Dedifferentiated amniotic fluid mesenchymal stem cell (primary cell): ENCODE results near the gene TCN2.
"Not testable (repeated sequence)": the region's sequence is repeated elsewhere in the genome, so short reads cannot be mapped to it uniquely, and the experiment has no call there.

Experiments
- DNase-seq: peaks from one replicate; pipeline ENCODE4 v3.0.0-alpha.2; 2016; ENCODE audit errors: extremely low spot score

The TCN2 gene

GRCh38 chr22:30606455-30607299 lies at the start of gene TCN2:
TCN2 (plus strand) TSS chr22:30607174; CDS start chr22:30607332, 158 bp downstream.
- DNase-seq: peak; percentile 49

DNA sequence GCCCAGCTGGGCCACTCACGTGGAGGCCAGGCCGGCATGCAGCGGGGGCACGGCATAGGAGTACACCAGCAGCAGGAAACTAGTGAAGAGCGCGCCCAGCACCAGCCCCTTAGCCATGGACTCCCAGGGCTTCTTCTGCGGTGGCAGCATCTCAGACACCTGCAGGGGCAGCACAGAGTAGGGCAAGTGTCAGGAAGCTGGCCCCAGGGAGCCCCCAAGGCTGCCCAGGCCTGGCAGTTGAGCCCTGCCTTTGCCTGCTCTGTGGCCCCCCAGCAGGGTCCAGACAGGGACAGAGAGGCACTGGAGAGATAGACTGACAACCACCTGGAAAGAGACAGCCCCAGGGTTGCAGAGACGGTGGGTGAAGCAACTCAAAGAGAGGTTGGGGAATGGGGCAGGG lies 49.7 kb upstream of the TCN2 start:
- DNase-seq: no peak

- DNase-seq: no peak
Measured at GRCh38 chr22:30559889-30560288, 47.1 kb upstream of the TCN2 start.

DNA sequence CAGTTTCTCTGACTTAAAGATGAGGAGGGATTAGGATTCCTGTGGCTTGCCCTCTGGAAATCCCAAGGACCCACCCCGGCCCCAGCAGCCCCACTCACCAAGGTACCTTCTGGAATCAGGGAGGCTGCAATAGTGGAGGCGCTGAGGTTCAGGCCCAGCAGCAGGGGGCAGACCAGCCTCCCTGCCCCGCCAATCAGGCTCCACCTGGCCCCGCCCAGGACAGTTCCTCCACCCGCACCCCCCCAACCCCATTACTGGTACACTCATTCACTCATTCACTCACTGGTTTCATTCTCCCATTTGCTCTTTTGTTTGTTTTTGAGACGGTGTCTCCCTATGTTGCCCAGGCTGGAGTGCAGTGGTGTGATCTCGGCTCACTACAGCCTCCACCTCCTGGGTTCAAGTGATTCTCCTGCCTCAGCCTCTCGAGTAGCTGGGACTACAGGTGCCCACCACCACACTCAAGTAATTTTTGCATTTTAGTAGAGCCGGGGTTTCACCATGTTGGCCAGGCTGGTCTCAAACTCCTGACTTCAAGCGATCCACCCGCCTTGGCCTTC lies 46.3 kb upstream of the TCN2 start:
- not testable (repeated sequence) for DNase-seq

- no peak for DNase-seq
Measured at GRCh38 chr22:30561402-30562189, 45.4 kb upstream of the TCN2 start.

GRCh38 chr22:30562366-30562765 lies 44.6 kb upstream of the TCN2 start:
- DNase-seq: no peak

DNA sequence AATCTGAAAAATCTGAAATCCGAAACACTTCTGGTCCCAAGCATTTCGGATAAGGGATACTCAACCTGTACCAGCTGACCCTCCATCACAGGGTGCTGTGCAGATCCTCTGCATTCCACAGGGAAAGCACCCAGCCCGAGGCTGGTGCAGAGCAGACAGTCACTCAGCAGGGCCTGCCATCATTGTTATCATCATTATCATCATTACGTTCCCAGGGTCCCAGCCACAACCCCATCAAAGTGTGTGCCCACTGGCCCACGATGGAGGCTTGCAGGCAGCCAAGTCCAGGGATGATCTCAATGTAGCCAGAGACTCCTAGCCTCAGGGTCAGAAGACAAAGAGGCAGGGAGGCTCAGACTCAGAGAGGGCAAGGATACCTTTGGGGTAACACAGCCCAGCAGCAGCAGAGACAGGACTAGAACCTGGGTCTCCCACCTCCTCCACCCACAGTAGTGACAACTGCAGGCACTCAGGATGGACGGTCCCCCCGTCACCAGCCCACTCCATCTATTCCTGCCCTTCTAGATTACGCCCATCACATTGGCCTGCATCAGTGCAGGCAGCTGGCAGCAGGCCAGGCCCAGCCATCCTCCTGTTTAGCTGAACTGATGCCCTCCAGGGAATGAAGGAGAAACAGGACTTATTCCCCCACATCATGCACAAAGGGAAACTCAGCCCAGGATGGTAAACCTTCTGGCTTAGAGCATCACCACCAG lies 42.8 kb upstream of the TCN2 start:
- no peak for DNase-seq

DNA sequence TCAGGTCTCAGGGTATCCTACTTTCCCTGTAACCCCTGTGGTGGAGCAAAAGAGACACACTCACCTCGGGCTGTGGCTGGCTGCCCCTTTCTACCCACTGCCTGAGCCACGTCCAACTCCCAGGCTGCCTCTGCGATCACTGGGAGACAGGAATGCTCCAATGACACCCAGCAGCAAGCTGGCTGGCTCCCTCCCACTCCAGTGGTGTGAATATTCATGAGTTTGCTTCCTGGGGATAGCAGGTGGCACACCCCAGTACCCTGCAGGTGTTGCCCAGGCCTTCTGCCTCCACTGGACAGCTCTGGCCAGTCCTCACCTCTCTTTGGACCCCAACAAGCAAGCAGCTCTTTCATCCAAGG lies 42.2 kb upstream of the TCN2 start:
- no peak for DNase-seq

- DNase-seq: no peak
Measured at GRCh38 chr22:30565341-30565740, 41.6 kb upstream of the TCN2 start.

DNA sequence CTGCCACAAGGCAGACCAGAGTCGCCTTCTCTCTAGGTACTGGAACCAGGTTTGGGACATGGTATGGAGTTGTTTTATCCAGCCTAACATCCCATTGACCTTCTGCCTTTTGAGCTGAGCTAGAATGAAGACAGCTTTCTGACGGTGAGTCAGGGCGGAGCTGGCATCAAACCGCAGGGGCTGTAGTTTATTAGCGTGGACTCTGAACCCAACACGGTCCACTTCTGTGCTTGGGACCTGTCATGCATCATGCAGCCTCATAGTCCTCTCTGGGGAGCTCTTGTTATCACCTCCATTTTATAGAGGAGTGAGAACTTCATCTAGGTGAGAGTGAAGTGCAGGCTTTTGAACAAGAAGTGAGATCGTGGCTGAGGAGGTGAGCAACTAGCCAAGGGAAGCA lies 40.8 kb upstream of the TCN2 start:
- DNase-seq: no peak

GRCh38 chr22:30567277-30567676 lies 39.7 kb upstream of the TCN2 start:
- not testable (repeated sequence) for DNase-seq

DNA sequence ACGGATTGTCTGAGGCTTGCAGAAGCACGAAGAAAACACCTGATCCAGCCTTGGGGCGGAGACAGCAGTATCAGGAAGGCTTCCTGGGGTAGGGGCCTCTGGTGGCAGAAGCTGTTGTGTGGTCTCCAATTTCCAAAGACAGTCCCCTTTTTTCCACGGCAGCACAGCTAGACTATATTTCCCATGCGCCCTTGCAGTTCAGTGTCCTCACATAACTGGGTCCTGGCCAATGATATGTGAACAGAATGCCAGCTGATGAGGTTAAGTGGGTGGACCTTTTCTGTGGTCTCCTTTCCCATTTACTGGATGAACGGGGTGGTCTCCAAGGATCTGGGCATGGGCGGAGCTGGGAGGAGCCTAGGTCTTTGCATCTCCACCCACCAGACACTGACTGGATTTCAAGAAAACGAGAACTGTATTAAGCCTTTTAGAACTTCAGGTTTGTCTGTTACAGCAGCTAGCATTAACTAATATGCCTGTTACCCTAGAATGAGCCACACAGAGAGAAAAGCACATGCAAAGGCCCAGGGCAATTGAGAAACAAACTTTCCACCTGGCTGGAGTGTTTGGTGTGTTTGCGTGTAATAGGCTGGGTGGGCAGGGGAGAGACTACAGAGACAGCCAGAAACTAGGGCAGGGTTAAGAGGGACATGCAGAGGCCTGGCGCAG lies 38.7 kb upstream of the TCN2 start:
- no peak for DNase-seq

GRCh38 chr22:30569674-30570202 lies 37.2 kb upstream of the TCN2 start:
- DNase-seq: no peak

GRCh38 chr22:30572210-30572609 lies 34.8 kb upstream of the TCN2 start:
- no peak for DNase-seq

DNA sequence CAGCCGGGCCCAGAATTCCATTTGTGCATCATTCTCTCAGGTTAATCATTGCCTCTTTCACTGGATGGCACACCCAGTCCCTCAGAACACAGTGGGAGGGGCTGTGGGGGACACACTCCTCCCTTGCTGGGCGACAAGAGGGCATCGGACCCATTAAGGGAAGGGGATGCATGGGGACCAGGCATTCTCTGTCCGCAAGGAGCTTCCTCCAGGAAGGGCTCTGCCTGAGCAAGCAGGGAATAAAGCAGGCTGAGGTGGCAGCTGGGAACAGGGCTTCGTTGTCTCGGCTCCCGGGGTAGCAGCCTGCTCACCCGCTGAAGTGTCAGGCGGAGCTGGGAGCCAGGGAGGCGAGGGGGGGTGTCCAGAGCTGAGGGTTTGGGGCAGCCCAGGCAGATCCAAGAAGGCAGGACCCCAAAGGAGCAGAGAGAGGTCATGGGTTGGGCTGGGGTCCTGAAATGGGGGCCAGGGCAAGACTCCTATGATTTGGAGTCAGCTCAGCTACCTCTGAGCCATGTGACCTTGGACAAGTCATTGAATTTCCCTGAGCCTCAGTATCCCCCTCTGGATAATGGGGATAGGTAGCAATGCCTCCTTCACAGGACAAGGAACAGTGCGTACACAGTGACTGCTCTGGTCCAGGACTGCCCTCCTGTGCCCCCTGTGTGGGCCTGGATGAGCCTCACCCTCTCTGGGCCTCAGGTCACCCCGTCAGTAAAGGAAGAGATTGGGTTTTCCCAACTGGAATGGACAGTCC lies 34.0 kb upstream of the TCN2 start:
- no peak for DNase-seq

- no peak for DNase-seq
Measured at GRCh38 chr22:30573594-30574094, 33.3 kb upstream of the TCN2 start.

GRCh38 chr22:30574095-30574981 lies 32.6 kb upstream of the TCN2 start, which contains the start of gene GAL3ST1:
GAL3ST1 (minus strand) TSS chr22:30574665; CDS start chr22:30557392, 17,273 bp downstream.
- DNase-seq: no peak

DNA sequence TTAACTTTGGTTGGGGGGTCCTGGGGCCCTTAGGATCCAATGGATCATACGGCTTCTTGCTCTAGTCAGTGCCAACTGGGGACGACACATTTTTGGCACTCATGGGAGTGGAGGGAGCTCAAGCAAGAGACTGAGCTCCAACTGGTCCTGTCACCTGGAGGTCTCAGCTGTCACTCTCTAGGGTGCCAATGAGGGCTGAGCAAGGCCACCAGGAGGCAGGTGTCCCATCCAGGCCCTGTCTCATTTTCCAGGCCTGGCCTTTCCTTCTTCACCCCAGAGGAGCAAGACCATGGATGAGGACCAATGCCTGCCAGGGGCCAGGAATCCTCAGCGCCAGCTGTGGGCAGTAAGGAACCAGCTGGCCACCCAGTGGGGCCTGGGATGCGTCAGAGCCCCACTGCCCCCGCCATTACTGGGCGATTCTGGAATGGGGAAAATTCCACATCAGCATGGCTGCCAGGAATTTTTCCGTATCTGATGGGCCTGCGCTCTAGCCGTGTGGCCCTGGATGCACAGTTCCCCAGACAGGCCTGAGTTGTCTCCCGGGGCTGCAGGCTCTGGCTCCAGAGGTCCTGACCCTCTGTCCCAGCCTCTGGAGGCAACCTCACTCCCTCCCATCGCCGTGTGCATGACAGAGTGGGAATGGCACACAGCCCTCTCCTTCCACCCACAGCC lies 31.8 kb upstream of the TCN2 start:
- DNase-seq: no peak

GRCh38 chr22:30575859-30576258 lies 31.1 kb upstream of the TCN2 start:
- no peak for DNase-seq
